Ectodermal cell (in vitro differentiated cells): ENCODE data around the gene KCTD16.

Source experiments
- H3K27ac ChIP-seq: 2 replicates; pipeline ENCODE4 v1.7.0; 2013; ENCODE audit warnings: mild to moderate bottlenecking, low read depth, low read length; ENCODE audit not compliant: insufficient read depth, poor library complexity, severe bottlenecking
- H3K27me3 ChIP-seq: 2 replicates; pipeline ENCODE4 v1.7.0; 2013; ENCODE audit warnings: mild to moderate bottlenecking, low read length; ENCODE audit not compliant: insufficient read depth, control insufficient read depth, poor library complexity, severe bottlenecking
- H3K36me3 ChIP-seq: one replicate; pipeline ENCODE4 v1.7.0; 2013; ENCODE audit warnings: low read length; ENCODE audit not compliant: control insufficient read depth, insufficient read depth
- H3K4me1 ChIP-seq: one replicate; pipeline ENCODE4 v1.7.0; 2013; ENCODE audit warnings: low read length; ENCODE audit not compliant: control insufficient read depth, insufficient read depth
- H3K4me3 ChIP-seq: 2 replicates; pipeline ENCODE4 v1.7.0; 2013; ENCODE audit warnings: low read depth, low read length, control low read depth; ENCODE audit not compliant: insufficient read depth
- H3K9me3 ChIP-seq: 2 replicates; pipeline ENCODE4 v1.7.0; 2013; ENCODE audit warnings: mild to moderate bottlenecking, low read length, moderate library complexity; ENCODE audit not compliant: control insufficient read depth
- WGBS, 2 experiments: methylation state at CpG; one replicate each; pipeline ENCODE4 v1.1.7; 2013; ENCODE audit warnings: missing lambda C conversion rate in 2 of 2; 5-methylcytosine and 5-hydroxymethylcytosine counted together

KCTD16 gene

DNA sequence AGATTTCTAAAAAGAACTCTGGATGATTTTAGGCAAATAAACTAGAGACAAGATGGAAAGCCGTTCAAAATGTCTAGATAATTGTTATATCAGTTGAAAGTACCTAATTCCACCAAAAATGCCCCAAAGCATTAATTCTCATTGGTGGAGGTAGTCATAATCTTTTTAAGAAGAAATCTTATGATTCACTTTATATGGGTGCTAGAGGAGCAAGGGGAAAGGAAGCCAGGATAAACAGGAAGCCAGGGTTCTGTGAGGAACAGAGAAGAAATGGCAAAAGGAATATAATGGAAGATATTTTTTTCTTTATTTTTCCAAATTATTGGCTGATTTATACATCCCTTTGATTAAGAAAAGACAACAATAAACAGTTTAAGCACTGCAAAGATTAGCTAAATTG lies 8.0 kb upstream of the KCTD16 start:
- Histone ChIP-seq H3K27me3 (no peaks in the 10 kb centered on the region), H3K36me3 (peaks cover 22% of the 10 kb centered on the region), H3K27ac (no peak overlapping the region), H3K4me3 (no peak overlapping the region), H3K4me1 (no peaks in the 10 kb centered on the region), H3K9me3 (no peaks in the 10 kb centered on the region)
- WGBS, 2 experiments, result 88% methylated on average over 1 of the region's 1 CpG; no CpG with 5 or more reads in 1 of the 2 experiments

DNA sequence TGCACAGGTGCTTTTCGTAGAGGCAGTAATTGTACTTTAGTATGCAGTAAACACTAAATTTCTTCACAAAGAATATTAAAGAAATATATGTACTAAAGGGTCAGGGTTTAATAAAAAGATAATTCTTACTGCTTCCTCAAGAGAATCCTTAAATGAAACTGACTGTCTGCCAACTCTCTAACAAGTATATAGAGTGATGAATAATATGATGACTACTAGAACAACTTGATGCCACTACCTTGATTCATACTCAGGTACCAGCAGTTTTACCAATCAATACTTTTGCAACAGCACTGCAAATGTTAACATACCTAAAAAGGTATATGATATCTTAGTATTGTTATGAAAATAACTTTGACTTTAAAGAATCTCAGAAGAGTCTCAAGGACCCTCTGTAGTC lies 4.0 kb upstream of the KCTD16 start:
- Histone ChIP-seq H3K9me3 (no peaks in the 10 kb centered on the region), H3K36me3 (peaks cover 16% of the 10 kb centered on the region), H3K4me1 (peaks cover 12% of the 10 kb centered on the region), H3K27me3 (no peaks in the 10 kb centered on the region), H3K4me3 (no peak overlapping the region), H3K27ac (no peak overlapping the region)
- WGBS, 2 experiments, result no CpG with 5 or more reads among the region's 1 CpG

DNA sequence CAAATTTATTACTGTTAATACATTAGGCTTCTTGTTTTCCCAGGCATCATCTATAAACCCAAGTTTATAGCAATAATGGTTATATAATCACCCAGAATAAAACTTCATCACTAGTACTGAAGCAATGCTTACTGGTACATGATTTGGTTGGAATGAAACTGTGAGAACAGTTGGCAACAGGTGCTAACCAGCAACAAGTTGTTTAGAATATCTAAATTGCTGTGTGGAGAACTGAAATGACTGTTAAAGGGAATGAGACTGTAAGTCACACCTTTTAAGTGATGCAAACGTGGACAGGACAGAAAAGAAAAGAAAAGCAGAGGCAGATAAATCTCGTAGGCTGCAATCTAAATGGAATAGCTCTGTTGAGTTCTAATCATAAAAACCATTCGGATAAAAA lies 2.7 kb upstream of the KCTD16 start:
- H3K4me1 ChIP-seq, result peaks cover 12% of the 10 kb centered on the region
- no peak overlapping the region for H3K4me3 ChIP-seq
- H3K27me3 ChIP-seq, result no peaks in the 10 kb centered on the region
- H3K36me3 ChIP-seq, result peaks cover 16% of the 10 kb centered on the region
- 91 to 95% methylated on average over 3 of the region's 3 CpGs for WGBS, 2 experiments
- no peak overlapping the region for H3K27ac ChIP-seq
- H3K9me3 ChIP-seq, result no peaks in the 10 kb centered on the region

GRCh38 chr5:144169904-144170275 lies 783 bp upstream of the KCTD16 start:
- H3K27me3 ChIP-seq, result no peaks in the 10 kb centered on the region
- peaks cover 6% of the 10 kb centered on the region for H3K36me3 ChIP-seq
- H3K4me1 ChIP-seq, result peaks cover 12% of the 10 kb centered on the region
- peak overlapping the region; percentile 17 for H3K27ac ChIP-seq
- H3K9me3 ChIP-seq, result no peaks in the 10 kb centered on the region
- 6% methylated on average over 12 of the region's 12 CpGs for WGBS, 2 experiments
- H3K4me3 ChIP-seq, result peak overlapping the region; percentile 84

- Histone ChIP-seq H3K36me3 (no peaks in the 10 kb centered on the region), H3K27ac (no peak overlapping the region), H3K4me3 (no peak overlapping the region), H3K27me3 (no peaks in the 10 kb centered on the region), H3K4me1 (peaks cover 12% of the 10 kb centered on the region), H3K9me3 (no peaks in the 10 kb centered on the region)
- 91 to 94% methylated on average over 2 to 3 of the region's 3 CpGs for WGBS, 2 experiments
These were observed 3.1 kb downstream of the KCTD16 start for GRCh38 chr5:144173766-144174165.

DNA sequence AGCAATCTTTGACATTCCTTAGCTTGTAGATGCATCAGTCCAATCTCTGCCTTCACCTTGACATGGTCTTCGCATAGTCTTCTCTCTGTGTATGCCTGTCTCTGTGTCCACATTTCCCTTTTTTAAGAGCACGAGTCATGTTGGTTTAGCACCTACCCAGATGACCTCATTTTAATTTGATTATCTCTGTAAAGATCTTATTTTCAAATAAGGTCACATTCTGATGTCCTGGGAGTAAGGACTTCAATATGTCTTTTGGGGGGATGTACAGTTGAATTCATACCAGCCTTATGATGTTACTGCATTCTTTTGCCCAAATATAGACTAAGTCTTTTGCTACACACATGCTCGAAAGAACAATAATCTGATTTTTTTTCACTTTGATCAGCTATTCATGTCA lies 6.9 kb downstream of the KCTD16 start:
- Histone ChIP-seq H3K27ac (no peak overlapping the region), H3K9me3 (no peaks in the 10 kb centered on the region), H3K4me1 (no peaks in the 10 kb centered on the region), H3K27me3 (no peaks in the 10 kb centered on the region), H3K4me3 (no peak overlapping the region), H3K36me3 (no peaks in the 10 kb centered on the region)
- WGBS, 2 experiments, result 85 to 91% methylated on average over 3 of the region's 3 CpGs

DNA sequence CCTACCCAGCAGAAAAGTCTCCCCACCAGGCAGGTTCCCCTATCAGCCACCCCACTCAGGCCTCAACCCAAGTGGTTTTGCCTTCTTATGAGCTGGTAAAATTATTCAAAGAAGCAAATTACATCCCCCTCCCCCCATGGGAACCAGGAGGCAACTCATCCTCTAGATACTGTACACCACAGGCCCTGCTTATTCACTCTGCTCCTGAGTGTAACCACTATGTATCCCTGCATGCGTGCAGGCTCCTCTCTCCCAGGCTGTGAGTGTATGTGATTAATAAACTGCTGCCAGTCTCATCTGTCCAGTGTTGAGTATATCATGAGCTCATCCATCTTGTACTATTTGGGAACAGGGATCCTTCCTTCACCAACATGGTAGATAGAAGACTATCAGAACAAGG lies 8.6 kb downstream of the KCTD16 start:
- Histone ChIP-seq H3K9me3 (no peaks in the 10 kb centered on the region), H3K27ac (no peak overlapping the region), H3K27me3 (no peaks in the 10 kb centered on the region), H3K4me3 (no peak overlapping the region), H3K4me1 (no peaks in the 10 kb centered on the region), H3K36me3 (no peaks in the 10 kb centered on the region)
- 100% methylated on average over 1 of the region's 1 CpG for WGBS, 2 experiments

DNA sequence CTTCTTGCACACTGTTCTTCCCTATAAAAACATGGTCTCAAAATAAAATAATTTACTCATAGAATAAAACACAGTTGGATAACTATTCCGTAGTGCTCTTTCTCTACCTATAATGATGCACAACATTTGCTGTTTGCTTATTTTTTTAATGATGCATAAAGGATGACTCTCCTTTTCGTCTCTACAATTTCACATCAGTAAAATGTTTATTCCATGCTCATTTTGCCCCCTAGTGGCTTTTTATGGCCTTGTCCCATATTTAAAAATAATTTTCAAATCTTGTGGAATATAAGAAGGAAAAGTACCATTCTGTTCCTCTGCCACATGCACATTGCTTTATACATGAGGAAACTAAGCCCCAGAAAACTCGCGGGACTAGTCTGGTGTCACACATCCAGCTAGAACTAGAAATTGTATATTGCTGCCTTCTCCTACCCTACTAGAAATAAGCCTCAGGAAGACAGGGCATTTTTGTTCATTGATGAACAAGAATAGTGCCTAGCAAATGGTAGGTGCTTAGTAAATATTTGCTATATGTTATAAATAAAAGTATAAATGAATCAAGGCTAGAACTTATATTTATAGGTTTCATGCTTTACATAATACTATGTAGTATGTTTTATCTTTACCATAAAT lies 12.7 kb downstream of the KCTD16 start:
- 70% methylated on average over 3 to 4 of the region's 4 CpGs for WGBS, 2 experiments
- H3K4me1 ChIP-seq, result no peaks in the 10 kb centered on the region

DNA sequence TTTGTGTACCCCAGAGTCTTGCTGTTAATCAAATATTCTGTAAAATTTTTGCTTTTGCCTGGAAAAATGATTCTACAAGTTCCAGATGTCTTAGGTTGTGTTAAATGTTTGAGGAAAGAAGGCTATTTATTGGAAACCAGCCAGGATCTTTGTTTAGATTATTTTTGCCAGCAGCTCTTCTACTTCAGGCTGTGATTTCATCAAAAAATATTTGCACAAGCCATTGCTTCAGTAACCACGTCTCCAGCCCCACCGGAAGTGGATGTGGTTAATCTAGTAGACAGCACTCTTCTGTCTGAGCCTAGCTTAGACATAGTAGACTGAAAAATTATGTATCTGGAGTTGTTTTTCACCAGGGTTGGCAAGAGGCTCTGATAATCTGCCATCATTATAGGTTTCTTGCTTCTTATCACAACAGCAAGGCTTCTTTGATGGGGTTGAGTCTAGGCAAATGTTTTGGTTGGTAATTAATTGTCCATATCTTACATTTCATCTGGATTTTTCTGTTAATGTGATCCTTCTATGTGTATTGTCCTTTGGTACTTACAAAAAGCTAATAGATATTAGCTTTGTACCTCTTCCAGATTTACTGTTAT lies 17.1 kb downstream of the KCTD16 start:
- Histone ChIP-seq H3K36me3 (no peaks in the 10 kb centered on the region), H3K4me3 (no peak overlapping the region), H3K9me3 (no peaks in the 10 kb centered on the region), H3K27me3 (no peaks in the 10 kb centered on the region), H3K4me1 (no peaks in the 10 kb centered on the region), H3K27ac (no peak overlapping the region)
- WGBS, 2 experiments, result 97 to 98% methylated on average over 2 of the region's 2 CpGs

More for the DNA sequence above, 12.7 kb downstream of the KCTD16 start:
- H3K36me3 ChIP-seq, result no peaks in the 10 kb centered on the region
- H3K9me3 ChIP-seq, result no peaks in the 10 kb centered on the region
- no peak overlapping the region for H3K27ac ChIP-seq
- no peak overlapping the region for H3K4me3 ChIP-seq
- no peaks in the 10 kb centered on the region for H3K27me3 ChIP-seq

DNA sequence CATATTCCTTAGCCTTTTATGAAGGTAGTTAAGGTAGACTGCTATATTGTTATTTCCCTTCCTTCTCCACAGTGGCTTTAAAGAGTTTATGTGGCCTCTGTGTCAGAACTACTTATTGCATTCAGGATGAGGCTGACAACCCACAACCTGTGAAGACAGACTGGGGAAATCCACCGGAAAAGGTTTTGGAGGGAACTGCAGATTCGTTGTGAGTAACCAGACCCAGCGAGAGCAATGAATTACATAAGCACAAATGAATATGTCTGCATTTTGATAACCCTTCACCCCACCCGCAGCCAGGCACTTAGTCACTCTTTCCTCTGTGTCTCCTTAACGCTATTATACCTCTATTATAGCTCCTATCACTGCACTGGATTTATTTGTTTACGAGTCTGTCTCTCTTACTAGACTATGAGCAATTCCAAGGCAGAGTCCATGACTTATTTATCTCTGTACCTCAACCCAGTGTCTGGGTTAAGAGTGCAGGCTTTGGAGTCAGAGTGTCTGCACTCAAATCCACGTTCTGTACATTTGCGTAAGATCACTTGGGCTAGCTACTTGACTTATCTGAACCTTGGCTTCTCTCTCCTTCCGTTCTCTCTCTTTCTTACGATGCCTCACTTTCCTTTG lies 19.2 kb downstream of the KCTD16 start:
- 90 to 95% methylated on average over 9 to 10 of the region's 10 CpGs for WGBS, 2 experiments
- no peaks in the 10 kb centered on the region for H3K9me3 ChIP-seq
- no peaks in the 10 kb centered on the region for H3K27me3 ChIP-seq
- H3K36me3 ChIP-seq, result no peaks in the 10 kb centered on the region
- H3K4me1 ChIP-seq, result no peaks in the 10 kb centered on the region
- H3K4me3 ChIP-seq, result no peak overlapping the region
- H3K27ac ChIP-seq, result no peak overlapping the region
